ENCODE data around the gene CERS1.

DNA sequence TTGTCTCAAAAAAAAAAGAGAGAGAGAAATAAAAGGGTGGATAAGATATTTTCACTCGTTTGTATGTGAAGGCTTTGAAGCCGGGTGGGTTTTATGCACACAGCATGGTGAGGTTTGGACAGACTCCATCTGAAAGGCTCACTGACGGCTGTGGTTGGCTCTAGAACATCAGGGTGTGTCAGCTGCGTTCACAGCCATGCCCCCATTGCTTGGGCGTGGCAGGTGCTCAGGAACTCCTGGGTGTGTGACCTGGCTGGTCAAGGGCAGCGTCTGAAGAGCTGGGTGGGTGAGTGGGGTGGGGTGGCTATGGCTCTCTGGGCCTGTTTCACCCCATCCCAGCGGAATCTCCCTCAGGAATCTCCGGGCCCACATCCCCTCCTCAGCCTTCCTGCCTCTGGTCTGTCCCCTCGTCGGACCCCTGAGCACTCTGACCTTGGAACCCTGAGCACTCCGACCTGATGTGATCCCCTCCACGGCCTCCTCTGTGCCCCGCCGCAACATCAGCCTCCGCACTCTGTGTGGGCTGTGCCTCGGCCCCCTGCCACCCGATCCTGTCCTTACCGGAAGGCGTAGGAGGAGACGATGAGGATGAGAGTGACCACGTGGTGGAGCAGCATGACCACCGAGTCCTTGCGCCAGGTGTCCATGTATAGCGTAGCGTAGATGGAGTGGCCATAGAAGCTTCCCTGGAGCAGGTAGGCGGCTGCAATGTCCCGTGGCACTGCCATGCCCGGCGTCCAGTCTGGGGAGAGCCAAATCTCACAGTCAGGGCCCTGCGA lies 12.2 kb downstream of the CERS1 start:
- TF ChIP-seq POLR2A (IDR thresholded peaks at IDR 0.05; ENCODE audit: low read depth, low read length): no peak
- no peak for TF ChIP-seq POLR2AphosphoS5 (IDR thresholded peaks at IDR 0.05; ENCODE audit: low read depth, low read length)
- TF ChIP-seq TAF1 (IDR thresholded peaks at IDR 0.05; ENCODE audit: borderline replicate concordance, low read depth, low read length): no peak
